Neural crest cell (in vitro differentiated cells): ENCODE data around the gene RFTN1. TPM values are rescaled to one million over a fixed set of nuclear protein-coding genes. Genes with fewer than 3 reads are reported as not detected.

Experiments used
- DNase-seq: peaks from one replicate; pipeline ENCODE4 v3.0.0; 2021; ENCODE audit warnings: low read depth, mixed read lengths, low spot score
- H3K27ac Mint-ChIP-seq: one replicate; pipeline ENCODE4 v1.8.0; 2021; ENCODE audit warnings: mild to moderate bottlenecking, mixed read lengths; ENCODE audit not compliant: unreplicated experiment
- H3K27me3 Mint-ChIP-seq: 2 replicates; pipeline ENCODE4 v1.8.0; 2021; ENCODE audit warnings: low read depth, mild to moderate bottlenecking, mixed read lengths
- H3K36me3 Mint-ChIP-seq: 2 replicates; pipeline ENCODE4 v1.8.0; 2021; ENCODE audit warnings: low read depth, mild to moderate bottlenecking, mixed read lengths
- H3K4me1 Mint-ChIP-seq: 2 replicates; pipeline ENCODE4 v1.8.0; 2021; ENCODE audit warnings: mixed read lengths
- H3K4me3 Mint-ChIP-seq: one replicate; pipeline ENCODE4 v1.8.0; 2021; ENCODE audit warnings: mild to moderate bottlenecking, mixed read lengths
- H3K9me3 Mint-ChIP-seq: 2 replicates; pipeline ENCODE4 v1.8.0; 2021; ENCODE audit warnings: mixed read lengths
- total RNA-seq: library from RNA; stranded (reverse); gene quantifications from 2 replicates; pipeline ENCODE4 v1.2.1, GENCODE V29; 2021
- TF ChIP-seq, protein P1 (sequence below): fragments of 200-600 bp; sonication (generic); conservative IDR thresholded peaks from 2 replicates; pipeline ENCODE4 v1.5.0; 2021; ENCODE audit warnings: antibody characterized with exemption, mild to moderate bottlenecking

The RFTN1 gene
- total RNA-seq, 1 donor from 2014 or later, result 2.0 TPM

DNA sequence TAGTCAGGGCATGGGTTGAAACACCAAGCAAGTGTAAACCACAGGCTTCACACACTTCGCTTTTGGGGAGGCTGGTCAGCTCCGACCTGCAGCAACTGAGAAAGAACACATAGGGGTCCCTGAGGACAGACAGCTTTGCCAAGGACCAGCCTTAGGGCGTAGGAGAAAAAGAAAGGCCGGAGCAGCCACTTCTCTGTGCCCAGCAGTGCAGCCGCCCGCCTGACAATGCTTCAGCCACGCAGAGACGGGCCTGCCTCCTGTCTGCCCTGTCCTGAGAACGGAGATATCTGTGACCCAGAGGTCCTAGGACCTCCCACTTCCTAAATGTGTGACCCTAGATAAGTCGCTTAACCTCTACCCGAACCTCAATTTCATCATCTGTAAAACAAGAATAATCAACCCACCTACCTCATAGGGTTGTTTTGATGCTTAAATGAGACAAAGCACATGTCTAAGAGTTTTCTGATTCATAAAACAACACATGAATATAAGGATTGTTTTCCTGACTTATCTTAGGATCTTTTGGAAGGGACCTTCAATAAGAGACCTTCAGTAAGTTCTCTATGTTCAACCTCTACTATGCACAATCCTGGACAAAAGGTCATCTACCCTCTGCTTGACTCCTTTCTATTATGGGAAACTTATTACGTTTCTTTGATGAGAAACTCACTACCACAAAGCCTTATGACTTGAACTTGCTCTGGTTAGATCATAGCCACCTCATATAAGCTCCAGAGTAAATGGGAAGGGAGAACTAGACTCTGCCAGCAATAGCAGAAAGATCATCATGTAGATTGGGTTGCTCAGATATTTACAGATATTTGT is 32.9 kb upstream of the RFTN1 start:
- Mint-ChIP-seq H3K36me3 (no peaks in the 10 kb centered on the region), H3K4me1 (peaks cover 15% of the 10 kb centered on the region), H3K9me3 (no peaks in the 10 kb centered on the region), H3K4me3 (no peak overlapping the region), H3K27me3 (peaks cover 10% of the 10 kb centered on the region), H3K27ac (no peak overlapping the region)
- TF ChIP-seq, protein P1, sequence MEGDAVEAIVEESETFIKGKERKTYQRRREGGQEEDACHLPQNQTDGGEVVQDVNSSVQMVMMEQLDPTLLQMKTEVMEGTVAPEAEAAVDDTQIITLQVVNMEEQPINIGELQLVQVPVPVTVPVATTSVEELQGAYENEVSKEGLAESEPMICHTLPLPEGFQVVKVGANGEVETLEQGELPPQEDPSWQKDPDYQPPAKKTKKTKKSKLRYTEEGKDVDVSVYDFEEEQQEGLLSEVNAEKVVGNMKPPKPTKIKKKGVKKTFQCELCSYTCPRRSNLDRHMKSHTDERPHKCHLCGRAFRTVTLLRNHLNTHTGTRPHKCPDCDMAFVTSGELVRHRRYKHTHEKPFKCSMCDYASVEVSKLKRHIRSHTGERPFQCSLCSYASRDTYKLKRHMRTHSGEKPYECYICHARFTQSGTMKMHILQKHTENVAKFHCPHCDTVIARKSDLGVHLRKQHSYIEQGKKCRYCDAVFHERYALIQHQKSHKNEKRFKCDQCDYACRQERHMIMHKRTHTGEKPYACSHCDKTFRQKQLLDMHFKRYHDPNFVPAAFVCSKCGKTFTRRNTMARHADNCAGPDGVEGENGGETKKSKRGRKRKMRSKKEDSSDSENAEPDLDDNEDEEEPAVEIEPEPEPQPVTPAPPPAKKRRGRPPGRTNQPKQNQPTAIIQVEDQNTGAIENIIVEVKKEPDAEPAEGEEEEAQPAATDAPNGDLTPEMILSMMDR, result no peak
- DNase-seq, result no peak

DNA sequence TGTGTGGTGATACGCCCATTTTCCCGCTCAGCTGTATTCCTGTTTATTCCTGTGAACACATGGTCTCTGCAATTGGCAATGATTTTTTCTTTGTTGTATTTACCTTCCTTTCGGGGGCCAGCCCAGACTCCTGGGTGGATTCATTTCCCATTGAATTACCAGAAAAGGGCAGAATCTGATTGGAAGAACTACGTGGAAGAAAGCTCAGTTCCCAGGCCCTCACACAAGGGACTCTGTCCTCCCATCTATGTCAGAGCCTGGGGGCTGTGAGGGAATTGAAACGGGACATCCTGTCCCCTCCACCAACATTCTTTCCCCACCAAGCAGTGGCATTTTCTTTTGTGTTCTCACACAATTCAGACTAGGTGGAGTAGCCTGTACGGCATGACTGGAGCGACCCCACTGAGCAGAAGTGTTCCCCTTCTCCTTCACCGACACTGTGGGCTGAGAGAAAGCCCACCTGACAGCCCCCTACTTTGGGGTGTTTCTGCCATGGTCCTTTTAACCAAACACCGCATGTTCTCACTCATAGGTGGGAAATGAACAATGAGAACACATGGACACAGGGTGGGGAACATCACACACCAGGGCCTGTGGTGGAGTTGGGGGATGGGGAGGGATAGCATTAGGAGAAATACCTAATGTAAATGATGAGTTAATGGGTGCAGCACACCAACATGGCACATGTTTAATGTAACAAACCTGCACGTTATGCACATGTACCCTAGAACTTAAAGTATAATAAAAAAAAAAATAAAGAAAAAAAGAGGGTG is 32.1 kb upstream of the RFTN1 start:
- H3K4me1 Mint-ChIP-seq, result peaks cover 10% of the 10 kb centered on the region
- no peak overlapping the region for H3K4me3 Mint-ChIP-seq
- TF ChIP-seq, protein P1, result no peak
- H3K36me3 Mint-ChIP-seq, result no peaks in the 10 kb centered on the region
- H3K27me3 Mint-ChIP-seq, result peaks cover 14% of the 10 kb centered on the region
- H3K9me3 Mint-ChIP-seq, result no peaks in the 10 kb centered on the region
- no peak for DNase-seq
- H3K27ac Mint-ChIP-seq, result no peak overlapping the region

DNA sequence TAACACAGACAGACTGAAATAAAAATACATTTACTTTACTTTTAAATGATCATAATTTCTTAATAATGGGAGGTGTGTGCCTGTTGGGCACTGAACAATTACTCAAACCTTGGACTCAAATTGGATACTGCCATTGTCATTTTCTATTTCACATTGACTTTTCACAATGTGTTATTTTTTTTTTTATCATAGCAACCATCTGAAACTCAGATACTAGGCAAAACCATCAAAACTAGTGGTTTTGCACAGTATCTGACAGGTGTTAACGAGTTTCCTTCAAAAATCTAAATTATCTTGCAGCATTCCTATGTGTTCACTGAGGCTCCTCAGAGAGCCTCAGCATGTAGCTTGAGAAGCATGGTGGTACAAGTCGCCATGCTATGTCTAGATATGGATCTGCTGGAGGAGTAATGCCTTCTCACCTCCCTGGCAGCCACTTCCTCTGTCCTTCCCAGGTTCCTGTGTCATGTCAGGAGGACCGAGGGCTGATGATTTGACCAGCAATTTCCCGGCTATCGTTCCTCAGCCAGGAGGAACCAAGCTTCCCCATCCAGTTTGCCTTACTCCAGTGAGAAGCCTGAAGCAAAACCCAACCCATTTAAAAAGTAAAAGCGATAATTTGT is 29.9 kb upstream of the RFTN1 start:
- no peak overlapping the region for H3K4me3 Mint-ChIP-seq
- TF ChIP-seq, protein P1, result no peak

DNA sequence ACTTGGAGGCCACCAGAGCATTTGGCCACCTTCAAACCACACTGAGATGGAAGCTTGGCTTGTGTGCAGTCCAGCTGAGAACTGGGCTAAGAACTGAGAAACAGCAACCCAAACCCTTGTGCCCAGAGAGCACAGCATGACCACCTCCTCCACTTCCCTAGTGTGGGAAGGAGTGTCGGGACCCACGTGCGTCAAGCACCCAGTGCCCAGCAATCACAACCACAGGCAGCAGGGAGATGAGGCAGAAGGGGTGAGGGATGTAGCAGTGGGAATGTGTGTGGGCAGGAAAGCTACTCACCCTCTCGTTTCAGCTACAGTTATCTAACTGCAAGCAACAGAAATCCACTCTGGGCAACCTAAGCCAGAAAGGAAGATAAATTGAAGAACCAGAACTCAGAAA is 25.0 kb upstream of the RFTN1 start:
- Mint-ChIP-seq H3K4me1 (peaks cover 8% of the 10 kb centered on the region), H3K27ac (no peak overlapping the region), H3K27me3 (peaks cover 29% of the 10 kb centered on the region), H3K9me3 (no peaks in the 10 kb centered on the region), H3K4me3 (no peak overlapping the region), H3K36me3 (no peaks in the 10 kb centered on the region)
- no peak for DNase-seq
- TF ChIP-seq, protein P1, result no peak

More for the DNA sequence above, 29.9 kb upstream of the RFTN1 start:
- Mint-ChIP-seq H3K27ac (peak overlapping the region; percentile 52), H3K4me1 (peaks cover 5% of the 10 kb centered on the region), H3K9me3 (no peaks in the 10 kb centered on the region), H3K36me3 (no peaks in the 10 kb centered on the region), H3K27me3 (peaks cover 28% of the 10 kb centered on the region)
- no peak for DNase-seq

DNA sequence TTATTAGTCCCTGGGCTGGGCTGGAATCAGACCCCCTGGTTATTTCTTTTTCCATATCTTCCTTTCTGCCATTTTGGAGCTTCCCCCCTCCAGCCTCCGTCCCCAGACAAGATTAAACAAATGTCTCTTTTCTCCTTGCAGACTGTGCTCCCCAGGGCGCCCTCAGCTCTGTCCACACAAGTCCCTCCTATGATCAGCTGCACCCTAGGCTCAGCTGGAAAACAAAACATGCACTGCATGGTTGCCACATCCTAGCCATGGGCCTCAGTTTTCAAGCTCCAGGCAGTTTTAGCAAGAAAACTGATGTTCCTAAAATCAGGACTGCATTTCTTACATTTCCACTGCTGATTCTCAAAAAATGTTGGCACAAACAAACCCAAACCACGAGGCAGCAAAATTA is 23.5 kb upstream of the RFTN1 start:
- Mint-ChIP-seq H3K27me3 (peaks cover 24% of the 10 kb centered on the region), H3K4me3 (no peak overlapping the region), H3K4me1 (peaks cover 8% of the 10 kb centered on the region), H3K36me3 (no peaks in the 10 kb centered on the region), H3K27ac (no peak overlapping the region), H3K9me3 (no peaks in the 10 kb centered on the region)
- no peak for DNase-seq
- TF ChIP-seq, protein P1, result no peak
